Hematopoietic multipotent progenitor cell treated with erythropoietin and hydrocortisone succinate and interleukin-3 and kit ligand, for 4 days (in vitro differentiated cells): Measurements from ENCODE around the gene KRTAP9-9.
"Not testable (repeated sequence)": the region's sequence is repeated elsewhere in the genome, so short reads cannot be mapped to it uniquely, and the experiment has no call there.

Source experiments
- DNase-seq: peaks from one replicate; pipeline ENCODE4 v3.0.0-alpha.2; 2015

KRTAP9-9 gene

GRCh38 chr17:41255381-41256290 lies at the start of gene KRTAP9-9:
TSS of gene KRTAP9-9 (plus strand) at chr17:41255384.
- not testable (repeated sequence) for DNase-seq

- no peak for DNase-seq
Measured at GRCh38 chr17:41211845-41212466, 43.2 kb upstream of the KRTAP9-9 start.

- no peak for DNase-seq
Measured at GRCh38 chr17:41212524-41213169, 42.5 kb upstream of the KRTAP9-9 start.

GRCh38 chr17:41215681-41216080 lies 39.5 kb upstream of the KRTAP9-9 start:
- no peak for DNase-seq

- DNase-seq: no peak
Measured at GRCh38 chr17:41223821-41224220, 31.4 kb upstream of the KRTAP9-9 start.

GRCh38 chr17:41226051-41226450 lies 29.1 kb upstream of the KRTAP9-9 start:
- no peak for DNase-seq

GRCh38 chr17:41226598-41227095 lies 28.5 kb upstream of the KRTAP9-9 start, which contains the start of gene KRTAP9-2:
TSS of gene KRTAP9-2 (plus strand) at chr17:41226648. CDS start at chr17:41226655, 7 bp downstream.
- not testable (repeated sequence) for DNase-seq

- DNase-seq: no peak
Measured at GRCh38 chr17:41230094-41230493, 25.1 kb upstream of the KRTAP9-9 start.

- no peak for DNase-seq
Measured at GRCh38 chr17:41231731-41232130, 23.5 kb upstream of the KRTAP9-9 start.

GRCh38 chr17:41232399-41233105 lies 22.6 kb upstream of the KRTAP9-9 start, which contains the start of gene KRTAP9-3:
TSS of gene KRTAP9-3 (plus strand) at chr17:41232449. CDS start at chr17:41232502, 53 bp downstream.
- not testable (repeated sequence) for DNase-seq

GRCh38 chr17:41237116-41237515 lies 18.1 kb upstream of the KRTAP9-9 start:
- not testable (repeated sequence) for DNase-seq

- not testable (repeated sequence) for DNase-seq
Measured at GRCh38 chr17:41237949-41238437, 17.2 kb upstream of the KRTAP9-9 start, which contains the start of gene KRTAP9-8. TSS of gene KRTAP9-8 (plus strand) at chr17:41237999. CDS start at chr17:41238052, 53 bp downstream.

- not testable (repeated sequence) for DNase-seq
Measured at GRCh38 chr17:41246995-41247787, 8.0 kb upstream of the KRTAP9-9 start.

GRCh38 chr17:41249637-41250240 lies 5.4 kb upstream of the KRTAP9-9 start, which contains the start of gene KRTAP9-4:
TSS of gene KRTAP9-4 (plus strand) at chr17:41249687. CDS start at chr17:41249721, 34 bp downstream.
- DNase-seq: not testable (repeated sequence)

GRCh38 chr17:41251261-41251660 lies 3.9 kb upstream of the KRTAP9-9 start:
- DNase-seq: no peak

- no peak for DNase-seq
Measured at GRCh38 chr17:41254861-41255260, 323 bp upstream of the KRTAP9-9 start.

GRCh38 chr17:41256291-41256685 lies 1.1 kb downstream of the KRTAP9-9 start:
- no peak for DNase-seq

GRCh38 chr17:41258406-41258805 lies 3.2 kb downstream of the KRTAP9-9 start:
- DNase-seq: no peak

GRCh38 chr17:41263212-41263611 lies 8.0 kb downstream of the KRTAP9-9 start:
- DNase-seq: no peak

GRCh38 chr17:41264599-41264998 lies 9.4 kb downstream of the KRTAP9-9 start:
- no peak for DNase-seq

- DNase-seq: no peak
Measured at GRCh38 chr17:41265078-41265477, 9.9 kb downstream of the KRTAP9-9 start, which contains the start of gene KRTAP9-6. TSS of gene KRTAP9-6 (plus strand) at chr17:41265378. CDS start at chr17:41265378, 0 bp downstream.
